Left hindlimb (tissue), 1 donor: ENCODE measurements around the gene CACNB3.
"Not testable (repeated sequence)": the region's sequence is repeated elsewhere in the genome, so short reads cannot be mapped to it uniquely, and the experiment has no call there.

Source experiments
- DNase-seq: peaks from one replicate; pipeline ENCODE4 v3.0.0-alpha.2; 2018

Gene CACNB3

GRCh38 chr12:48857278-48857994, 39.1 kb downstream of the CACNB3 start:
- no peak for DNase-seq

- no peak for DNase-seq
Observed at GRCh38 chr12:48858043-48858442, 39.7 kb downstream of the CACNB3 start.

DNA sequence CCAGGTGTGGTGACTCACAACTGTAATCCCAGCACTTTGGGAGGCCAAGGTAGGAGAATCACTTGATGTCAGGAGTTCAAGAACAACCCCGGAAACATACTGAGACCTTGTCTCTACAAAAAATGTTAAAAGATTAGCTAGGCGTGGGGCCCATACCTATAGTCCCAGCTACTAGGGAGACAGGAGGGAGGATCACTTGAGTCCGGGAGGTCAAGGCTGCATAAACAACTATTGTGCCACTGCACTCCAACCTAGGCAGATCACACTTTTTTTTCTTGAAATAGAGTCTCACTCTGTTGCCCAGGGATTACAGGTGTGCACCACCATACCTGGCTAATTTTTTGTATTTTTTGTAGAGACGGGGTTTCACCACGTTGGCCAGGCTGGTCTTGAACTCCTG, 41.3 kb downstream of the CACNB3 start:
- DNase-seq, result no peak

GRCh38 chr12:48860236-48860635, 41.9 kb downstream of the CACNB3 start:
- DNase-seq, result not testable (repeated sequence)

DNA sequence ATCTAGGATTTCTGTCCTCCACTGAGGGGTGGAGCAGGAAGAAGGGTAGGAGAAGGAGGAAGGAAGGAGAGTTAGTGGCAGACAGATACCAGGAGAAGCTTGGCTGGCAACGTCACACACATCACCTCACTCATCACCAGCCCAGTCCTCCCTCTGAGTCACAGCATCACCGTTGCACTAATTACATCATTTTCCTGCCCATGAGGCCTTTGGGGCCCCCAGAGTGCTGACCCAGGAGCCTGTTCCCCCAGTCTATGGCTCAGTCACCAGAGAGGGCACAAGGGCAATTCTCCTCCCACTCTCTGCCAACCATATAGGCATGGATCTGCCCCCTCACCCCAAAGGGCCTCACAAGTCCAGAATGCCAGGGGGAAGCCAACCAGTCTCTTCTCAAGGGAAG, 42.8 kb downstream of the CACNB3 start:
- DNase-seq, result no peak

DNA sequence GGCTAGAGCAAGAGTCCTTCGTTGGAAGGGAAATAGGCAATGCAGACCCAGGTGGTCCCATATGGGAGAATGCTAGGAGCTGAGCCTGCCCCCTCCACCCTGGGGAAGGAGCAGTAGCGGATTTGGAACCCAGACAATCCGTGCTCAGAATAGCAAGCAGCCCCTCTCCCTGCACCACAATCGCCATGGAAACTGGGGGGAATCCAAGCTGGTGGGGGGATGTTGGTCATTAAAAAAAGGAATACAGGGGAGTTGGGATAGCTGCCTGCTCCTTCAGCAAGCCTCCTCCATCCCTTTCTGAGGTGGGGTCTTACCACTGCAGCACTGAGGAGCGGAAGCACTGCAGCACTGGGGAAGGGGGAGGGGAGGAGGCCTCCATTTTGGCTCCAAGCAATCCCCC, 44.5 kb downstream of the CACNB3 start:
- DNase-seq, result no peak

DNA sequence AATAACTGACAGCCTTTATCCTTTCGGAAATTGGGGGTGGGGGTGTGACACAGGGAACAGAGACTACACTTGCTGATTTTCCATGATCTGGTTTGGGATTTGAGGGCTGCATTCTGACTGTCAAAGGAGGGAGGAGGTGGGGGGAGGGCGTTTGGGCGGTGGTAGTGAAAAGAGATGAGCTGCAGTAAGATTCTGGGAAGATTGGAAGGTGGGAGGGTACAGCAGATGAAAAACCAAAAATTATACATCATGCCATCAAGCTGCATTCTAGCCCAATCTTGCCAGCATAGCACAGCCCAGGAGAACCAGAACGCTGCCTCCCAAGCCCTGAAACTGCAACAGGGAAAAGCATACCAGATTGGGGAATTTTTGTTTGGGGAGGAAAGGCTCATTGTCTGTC, 45.0 kb downstream of the CACNB3 start:
- DNase-seq, result no peak

GRCh38 chr12:48865281-48866051, 47.2 kb downstream of the CACNB3 start, which contains the start of gene RND1:
Gene RND1 (minus strand): TSS chr12:48865870. CDS start chr12:48865767, 103 bp downstream.
- peak; percentile 90 for DNase-seq

GRCh38 chr12:48866052-48866711, 47.9 kb downstream of the CACNB3 start:
- no peak for DNase-seq

- no peak for DNase-seq
Observed at GRCh38 chr12:48868451-48868850, 50.2 kb downstream of the CACNB3 start.

- DNase-seq, result no peak
Observed at GRCh38 chr12:48869191-48869590, 50.9 kb downstream of the CACNB3 start.

- DNase-seq, result no peak
Observed at GRCh38 chr12:48873096-48873495, 54.8 kb downstream of the CACNB3 start.

GRCh38 chr12:48873534-48873933, 55.2 kb downstream of the CACNB3 start:
- not testable (repeated sequence) for DNase-seq

GRCh38 chr12:48875944-48876515, 57.7 kb downstream of the CACNB3 start:
- DNase-seq, result no peak
